Left cardiac atrium (tissue), 4 donors: ENCODE results near the gene ARID1A. TPM values are rescaled to one million over a fixed set of nuclear protein-coding genes. Genes with fewer than 3 reads are reported as not detected.
"Not testable (repeated sequence)": the region's sequence is repeated elsewhere in the genome, so short reads cannot be mapped to it uniquely, and the experiment has no call there.

Experiments used
- ATAC-seq, 2 donors: fragments of 200-7000 bp; cut with Tn5 transposase; one replicate each; pipeline ENCODE4 v1.9.1; 2020; ENCODE audit warnings: mild to moderate bottlenecking in 2 of 2, moderate library complexity in 2 of 2
- DNase-seq: peaks from one replicate; pipeline ENCODE4 v3.0.0-alpha.2; 2020
- intact Hi-C, 2 donors: fragments of 100-400 bp; cut with DNase I; formaldehyde crosslinking; loops; one replicate each; pipeline versions ENCODE4 v1.14.1 to v1.15.1; 2022 to 2023
- total RNA-seq, 2 donors: library from RNA; stranded (reverse); fragmentation: NEBNext Ultra II Directional; extraction: Animal tissue kit (Norgen Biotek cat#: 25700); gene quantifications; one replicate each; pipeline ENCODE4 v1.2.1, GENCODE V29; 2021
- donor health status: DM: no; HTN: yes; CAD: no.
- donor health status: DM: no; HTN: yes; CAD: no; lungs with severe emphysema.
- donor health status: DM: yes; HTN: yes; CAD: no.
- donor health status: Dilated cardiomyopathy.

ARID1A gene
- total RNA-seq, 2 donors from 2014 or later = 34.5 to 38.5 TPM

GRCh38 chr1:26723013-26723991, 27.5 kb downstream of the ARID1A start:
- peak; percentile 97 to 98 for ATAC-seq

GRCh38 chr1:26724118-26724517, 28.3 kb downstream of the ARID1A start:
- no peak for DNase-seq
- intact Hi-C loops = no loop called here
- peak in 1 of 2 donors; percentile 14 for ATAC-seq

More at GRCh38 chr1:26723013-26723991, 27.5 kb downstream of the ARID1A start:
- intact Hi-C loops = no loop called here
- DNase-seq = peak; percentile 92

GRCh38 chr1:26724926-26725325, 29.1 kb downstream of the ARID1A start:
- ATAC-seq (no peak), DNase-seq (no peak)
- intact Hi-C loops = no loop called here

- ATAC-seq, intact Hi-C loops, DNase-seq: not testable (repeated sequence)
These were observed 30.1 kb downstream of the ARID1A start for GRCh38 chr1:26725904-26726303.

GRCh38 chr1:26726784-26727183, 31.0 kb downstream of the ARID1A start:
- DNase-seq (no peak), ATAC-seq (no peak)
- intact Hi-C loops = no loop called here

- ATAC-seq (no peak), DNase-seq (no peak)
- intact Hi-C loops = no loop called here
These were observed 31.7 kb downstream of the ARID1A start for GRCh38 chr1:26727476-26727875.

GRCh38 chr1:26728645-26729044, 32.8 kb downstream of the ARID1A start:
- ATAC-seq = no peak
- intact Hi-C loops = no loop called here
- DNase-seq = no peak

- DNase-seq (no peak), ATAC-seq (no peak)
- intact Hi-C loops = loop anchor here in 1 of 2 donors (5.0 kb wide), 1 partner anchor 38 kb away; no protein-coding TSS in a partner anchor
These were observed 33.8 kb downstream of the ARID1A start for GRCh38 chr1:26729633-26730032.

GRCh38 chr1:26730695-26731094, 34.9 kb downstream of the ARID1A start:
- DNase-seq (no peak), ATAC-seq (no peak)
- intact Hi-C loops = loop anchor here in 1 of 2 donors (5.0 kb wide), 1 partner anchor 37 kb away; no protein-coding TSS in a partner anchor

- DNase-seq (no peak), ATAC-seq (no peak)
- intact Hi-C loops = loop anchor here in 1 of 2 donors (5.0 kb wide), 1 partner anchor 36 kb away; no protein-coding TSS in a partner anchor
These were observed 35.6 kb downstream of the ARID1A start for GRCh38 chr1:26731233-26731902.

- DNase-seq (no peak), ATAC-seq (no peak)
- intact Hi-C loops = loop anchor here in 1 of 2 donors (5.0 kb wide), 1 partner anchor 34 kb away; no protein-coding TSS in a partner anchor
These were observed 37.6 kb downstream of the ARID1A start for GRCh38 chr1:26733392-26733791.

GRCh38 chr1:26733982-26734381, 38.2 kb downstream of the ARID1A start:
- DNase-seq = no peak
- intact Hi-C loops = loop anchor here in 1 of 2 donors (5.0 kb wide), 1 partner anchor 33 kb away; no protein-coding TSS in a partner anchor

GRCh38 chr1:26734501-26735058, 38.8 kb downstream of the ARID1A start:
- ATAC-seq (peak in 1 of 2 donors; percentile 16), DNase-seq (no peak)
- intact Hi-C loops = loop anchor here in 1 of 2 donors (5.0 kb wide), 1 partner anchor 33 kb away; no protein-coding TSS in a partner anchor

More at GRCh38 chr1:26733982-26734381, 38.2 kb downstream of the ARID1A start:
- peak; percentile 30 to 64 for ATAC-seq

- DNase-seq (no peak), ATAC-seq (no peak)
- intact Hi-C loops = no loop called here
These were observed 43.6 kb downstream of the ARID1A start for GRCh38 chr1:26739329-26739914.

- no peak for ATAC-seq
- DNase-seq = no peak
These were observed 44.3 kb downstream of the ARID1A start for GRCh38 chr1:26740023-26740634.

GRCh38 chr1:26740952-26741351, 45.1 kb downstream of the ARID1A start:
- intact Hi-C loops = no loop called here
- ATAC-seq (no peak), DNase-seq (no peak)

More at GRCh38 chr1:26740023-26740634, 44.3 kb downstream of the ARID1A start:
- intact Hi-C loops = no loop called here

GRCh38 chr1:26743426-26744059, 47.7 kb downstream of the ARID1A start:
- DNase-seq = no peak
- ATAC-seq = no peak
- intact Hi-C loops = no loop called here
